GM12878 (cell line): ENCODE results near the gene FKBP9. TPM values are rescaled to one million over a fixed set of nuclear protein-coding genes. Genes with fewer than 3 reads are reported as not detected.

Experiments used
- ATAC-seq: fragments of 200-7000 bp; cut with Tn5 transposase; 3 replicates; pipeline ENCODE4 v1.9.1; 2020; ENCODE audit warnings: mild to moderate bottlenecking, moderate library complexity
- BruUV-seq: library from RNA; stranded (reverse); fragments of 400-500 nt; replicated peaks from 2 replicates; lab custom pipeline; 2021; lab: Mats Ljungman, UMichigan
- CTCF ChIA-PET: fragments of 300-600 bp; sonication (Branson Sonifier 250); formaldehyde crosslinking; extraction: SDS; loops from one replicate; lab custom pipeline; 2021; ENCODE audit warnings: inconsistent platforms; lab: Yijun Ruan, JAX
- POLR2A ChIA-PET: fragments of 350-600 bp; formaldehyde crosslinking; extraction: SDS; loops from one replicate; lab custom pipeline; 2021; ENCODE audit warnings: inconsistent platforms; lab: Charles Lee
- RAD21 ChIA-PET: fragments of 300-600 bp; sonication (Branson Sonifier 250); formaldehyde crosslinking; loops from one replicate; lab custom pipeline; 2023; ENCODE audit warnings: antibody characterized with exemption; ENCODE audit not compliant: unreplicated experiment; lab: Charles Lee
- SMC1A ChIA-PET: fragments of 300-600 bp; sonication (Branson Sonifier 250); formaldehyde crosslinking; loops from one replicate; lab custom pipeline; 2023; ENCODE audit not compliant: unreplicated experiment, uncharacterized antibody; lab: Charles Lee
- DNase-seq: peaks from one replicate; pipeline ENCODE4 v3.0.0-alpha.2; 2011; ENCODE audit warnings: low read depth, low spot score
- FAIRE-seq: peaks from 3 replicates; lab custom pipeline; 2011; peaks lifted over from hg19 to GRCh38; lab: Jason Lieb, UNC
- H2AFZ ChIP-seq: 2 replicates; pipeline ENCODE4 v1.6.0; 2011; ENCODE audit warnings: low read depth, low read length, control low read depth; ENCODE audit not compliant: control insufficient read depth
- H3K27ac ChIP-seq: 2 replicates; pipeline ENCODE4 v1.5.1; 2011; ENCODE audit warnings: control low read depth; ENCODE audit not compliant: control insufficient read depth, insufficient read depth
- H3K27me3 ChIP-seq, 2 experiments: replicated peaks in 1 of 2; 2 replicates each; pipeline versions ENCODE4 v1.6.0 to v1.6.1; 2011; ENCODE audit warnings: low read length in 1 of 2; ENCODE audit not compliant: control insufficient read depth in 2 of 2, insufficient read depth in 2 of 2
- H3K36me3 ChIP-seq, 2 experiments: 2 replicates each; pipeline ENCODE4 v1.5.1; 2011; ENCODE audit warnings: low read length in 1 of 2; ENCODE audit not compliant: control insufficient read depth in 2 of 2, insufficient read depth in 2 of 2
- H3K4me1 ChIP-seq: 2 replicates; pipeline ENCODE4 v1.6.1; 2011; ENCODE audit warnings: mild to moderate bottlenecking, low read length, moderate library complexity, mixed read lengths; ENCODE audit not compliant: control insufficient read depth, insufficient read depth
- H3K4me2 ChIP-seq: 2 replicates; pipeline ENCODE4 v1.6.0; 2011; ENCODE audit warnings: control low read depth; ENCODE audit not compliant: control insufficient read depth, insufficient read depth
- H3K4me3 ChIP-seq: fragments of 200-600 bp; sonication (generic); 2 replicates; pipeline ENCODE4 v1.5.1; 2016
- H3K79me2 ChIP-seq: 2 replicates; pipeline ENCODE4 v1.6.0; 2011; ENCODE audit warnings: low read length; ENCODE audit not compliant: control insufficient read depth, insufficient read depth
- H3K9ac ChIP-seq: 2 replicates; pipeline ENCODE4 v1.8.0; 2011; ENCODE audit warnings: low read length, control low read depth, mixed read lengths; ENCODE audit not compliant: control insufficient read depth, insufficient read depth
- H3K9me3 ChIP-seq: replicated peaks from 3 replicates; pipeline ENCODE4 v1.5.1; 2011; ENCODE audit warnings: mild to moderate bottlenecking, low read length; ENCODE audit not compliant: control insufficient read depth, insufficient read depth
- H4K20me1 ChIP-seq: 2 replicates; pipeline ENCODE4 v1.6.0; 2011; ENCODE audit not compliant: control insufficient read depth, insufficient read depth
- CBFB ChIP-seq: IDR thresholded peaks from 2 replicates; pipeline ENCODE4 v1.6.1; 2016; ENCODE audit warnings: antibody characterized with exemption, low read depth
- DPF2 ChIP-seq: fragments of 450-650 bp; IDR thresholded peaks from 2 replicates; pipeline ENCODE4 v1.6.1; 2017; ENCODE audit warnings: mild to moderate bottlenecking
- KDM1A ChIP-seq: fragments of 200-600 bp; sonication (generic); IDR thresholded peaks from 2 replicates; pipeline ENCODE4 v1.6.1; 2016; ENCODE audit warnings: borderline replicate concordance
- KLF5 ChIP-seq: fragments of 450-650 bp; IDR thresholded peaks from 2 replicates; pipeline ENCODE4 v1.6.1; 2014; ENCODE audit warnings: mild to moderate bottlenecking; ENCODE audit not compliant: partially characterized antibody
- NR2C1 ChIP-seq: fragments of 450-650 bp; IDR thresholded peaks from 2 replicates; pipeline ENCODE4 v1.6.1; 2017; ENCODE audit warnings: antibody characterized with exemption, mild to moderate bottlenecking, moderate library complexity
- NR2C2 ChIP-seq: IDR thresholded peaks from 2 replicates; pipeline ENCODE4 v1.6.1; 2011; ENCODE audit warnings: borderline replicate concordance, low read depth; ENCODE audit not compliant: control insufficient read depth, insufficient read length
- PAX8 ChIP-seq: fragments of 450-650 bp; IDR thresholded peaks from 2 replicates; pipeline ENCODE4 v1.6.1; 2017; ENCODE audit warnings: mild to moderate bottlenecking, moderate library complexity
- POLR2A ChIP-seq: IDR thresholded peaks from 2 replicates; pipeline ENCODE4 v1.6.1; 2011; ENCODE audit warnings: low read depth, mild to moderate bottlenecking, low read length
- RUNX3 ChIP-seq: IDR thresholded peaks from 2 replicates; pipeline ENCODE4 v1.6.1; 2012; ENCODE audit warnings: low read length, inconsistent platforms
- ZBED1 ChIP-seq: IDR thresholded peaks from 2 replicates; pipeline ENCODE4 v1.6.1; 2016; ENCODE audit warnings: borderline replicate concordance
- WGBS: methylation state at CpG from one replicate; pipeline ENCODE4 v1.1.6; 2016; ENCODE audit warnings: low lambda C conversion rate; ENCODE audit not compliant: insufficient replicate concordance, insufficient coverage; ENCODE audit errors: missing lambda C conversion rate; 5-methylcytosine and 5-hydroxymethylcytosine counted together
- in situ Hi-C: fragments of 300-500 bp; cut with MboI; formaldehyde crosslinking; loops from 9 replicates; pipeline ENCODE4 v1.14.3; 2018; ENCODE audit warnings: mixed read lengths
- intact Hi-C: fragments of 100-400 bp; cut with micrococcal nuclease; formaldehyde crosslinking; loops from one replicate; pipeline ENCODE4 v1.14.2; 2022; ENCODE audit not compliant: unreplicated experiment
- polyA plus RNA-seq, 11 experiments: library from polyadenylated mRNA; depleted of rRNA in 4 of 11; unstranded in 6 of 11; stranded (reverse) in 5 of 11; fragments of >200 nt; fragmentation: Nextera tagmentation in 4 of 11; fragmentation: Illumina TruSeq in 1 of 11; extraction: Ambion mirVana in 4 of 11; extraction: Trizol in 1 of 11; gene quantifications; 1 replicate in 1 of 11; 2 replicates in 10 of 11; pipeline versions ENCODE4 v1.2.1 to v1.2.3, GENCODE V29; 2011 to 2016; ENCODE audit warnings: inconsistent platforms in 2 of 11, missing spikeins in 2 of 11, low read depth in 1 of 11
- total RNA-seq, 4 experiments: library from RNA; depleted of rRNA in 3 of 4; stranded (reverse); fragments of >200 nt in 3 of 4; fragmentation: Illumina TruSeq in 1 of 4; extraction: Trizol in 1 of 4; gene quantifications; 2 replicates each; pipeline versions ENCODE4 v1.2.1 to v1.2.3, GENCODE V29; 2013 to 2021
- TF ChIP-seq, protein P1 (sequence below): fragments of 150-350 bp; IDR thresholded peaks from 2 replicates; pipeline ENCODE4 v1.6.1; 2016; ENCODE audit warnings: low read depth, low read length
- TF ChIP-seq, protein P2 (sequence below): fragments of 450-650 bp; IDR thresholded peaks from 2 replicates; pipeline ENCODE4 v1.6.1; 2017; ENCODE audit warnings: antibody characterized with exemption, mild to moderate bottlenecking, moderate library complexity

Gene FKBP9
- total and polyA plus RNA-seq, 10 of the 15 experiments (the other 5 are each of a cell fraction or from before 2014, with no cell fraction given), result 0.04 to 6.6 (median 2.6) TPM

DNA sequence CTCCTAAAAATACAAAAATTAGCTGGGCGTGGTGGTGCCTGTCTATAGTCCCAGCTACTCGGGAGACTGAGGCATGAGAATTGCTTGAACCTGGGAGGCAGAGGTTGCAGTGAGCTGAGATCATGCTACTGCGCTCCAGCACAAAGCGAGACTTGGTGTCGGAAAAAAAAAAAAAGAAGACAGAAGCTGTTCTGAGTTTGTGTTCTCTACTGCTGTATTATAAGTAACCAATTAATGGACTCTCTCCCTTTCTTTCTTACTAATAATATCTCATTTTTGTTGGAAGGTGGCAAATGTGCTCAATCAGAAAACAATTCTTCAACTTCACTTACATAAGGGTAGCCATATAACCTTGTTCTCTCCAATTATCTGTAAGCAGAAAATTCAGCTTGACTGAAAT lies 97.9 kb downstream of the FKBP9 start:
- no peak for TF ChIP-seq KLF5
- TF ChIP-seq, protein P1, sequence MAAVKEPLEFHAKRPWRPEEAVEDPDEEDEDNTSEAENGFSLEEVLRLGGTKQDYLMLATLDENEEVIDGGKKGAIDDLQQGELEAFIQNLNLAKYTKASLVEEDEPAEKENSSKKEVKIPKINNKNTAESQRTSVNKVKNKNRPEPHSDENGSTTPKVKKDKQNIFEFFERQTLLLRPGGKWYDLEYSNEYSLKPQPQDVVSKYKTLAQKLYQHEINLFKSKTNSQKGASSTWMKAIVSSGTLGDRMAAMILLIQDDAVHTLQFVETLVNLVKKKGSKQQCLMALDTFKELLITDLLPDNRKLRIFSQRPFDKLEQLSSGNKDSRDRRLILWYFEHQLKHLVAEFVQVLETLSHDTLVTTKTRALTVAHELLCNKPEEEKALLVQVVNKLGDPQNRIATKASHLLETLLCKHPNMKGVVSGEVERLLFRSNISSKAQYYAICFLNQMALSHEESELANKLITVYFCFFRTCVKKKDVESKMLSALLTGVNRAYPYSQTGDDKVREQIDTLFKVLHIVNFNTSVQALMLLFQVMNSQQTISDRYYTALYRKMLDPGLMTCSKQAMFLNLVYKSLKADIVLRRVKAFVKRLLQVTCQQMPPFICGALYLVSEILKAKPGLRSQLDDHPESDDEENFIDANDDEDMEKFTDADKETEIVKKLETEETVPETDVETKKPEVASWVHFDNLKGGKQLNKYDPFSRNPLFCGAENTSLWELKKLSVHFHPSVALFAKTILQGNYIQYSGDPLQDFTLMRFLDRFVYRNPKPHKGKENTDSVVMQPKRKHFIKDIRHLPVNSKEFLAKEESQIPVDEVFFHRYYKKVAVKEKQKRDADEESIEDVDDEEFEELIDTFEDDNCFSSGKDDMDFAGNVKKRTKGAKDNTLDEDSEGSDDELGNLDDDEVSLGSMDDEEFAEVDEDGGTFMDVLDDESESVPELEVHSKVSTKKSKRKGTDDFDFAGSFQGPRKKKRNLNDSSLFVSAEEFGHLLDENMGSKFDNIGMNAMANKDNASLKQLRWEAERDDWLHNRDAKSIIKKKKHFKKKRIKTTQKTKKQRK, result no peak
- TF ChIP-seq, protein P2, sequence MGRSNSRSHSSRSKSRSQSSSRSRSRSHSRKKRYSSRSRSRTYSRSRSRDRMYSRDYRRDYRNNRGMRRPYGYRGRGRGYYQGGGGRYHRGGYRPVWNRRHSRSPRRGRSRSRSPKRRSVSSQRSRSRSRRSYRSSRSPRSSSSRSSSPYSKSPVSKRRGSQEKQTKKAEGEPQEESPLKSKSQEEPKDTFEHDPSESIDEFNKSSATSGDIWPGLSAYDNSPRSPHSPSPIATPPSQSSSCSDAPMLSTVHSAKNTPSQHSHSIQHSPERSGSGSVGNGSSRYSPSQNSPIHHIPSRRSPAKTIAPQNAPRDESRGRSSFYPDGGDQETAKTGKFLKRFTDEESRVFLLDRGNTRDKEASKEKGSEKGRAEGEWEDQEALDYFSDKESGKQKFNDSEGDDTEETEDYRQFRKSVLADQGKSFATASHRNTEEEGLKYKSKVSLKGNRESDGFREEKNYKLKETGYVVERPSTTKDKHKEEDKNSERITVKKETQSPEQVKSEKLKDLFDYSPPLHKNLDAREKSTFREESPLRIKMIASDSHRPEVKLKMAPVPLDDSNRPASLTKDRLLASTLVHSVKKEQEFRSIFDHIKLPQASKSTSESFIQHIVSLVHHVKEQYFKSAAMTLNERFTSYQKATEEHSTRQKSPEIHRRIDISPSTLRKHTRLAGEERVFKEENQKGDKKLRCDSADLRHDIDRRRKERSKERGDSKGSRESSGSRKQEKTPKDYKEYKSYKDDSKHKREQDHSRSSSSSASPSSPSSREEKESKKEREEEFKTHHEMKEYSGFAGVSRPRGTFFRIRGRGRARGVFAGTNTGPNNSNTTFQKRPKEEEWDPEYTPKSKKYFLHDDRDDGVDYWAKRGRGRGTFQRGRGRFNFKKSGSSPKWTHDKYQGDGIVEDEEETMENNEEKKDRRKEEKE, result no peak
- no peak for TF ChIP-seq KDM1A
- TF ChIP-seq CBFB, result no peak
- TF ChIP-seq RUNX3, result no peak
- no peak for TF ChIP-seq POLR2A
- TF ChIP-seq DPF2, result no peak
- TF ChIP-seq NR2C2, result no peak
- no peak for TF ChIP-seq PAX8
- TF ChIP-seq ZBED1, result no peak
- TF ChIP-seq NR2C1, result no peak
- TF ChIP-seq, all 136 proteins: peak for 0
- Histone ChIP-seq H2AFZ (no peak overlapping the region), H3K36me3 (no peaks in the 10 kb centered on the region), H3K79me2 (peaks cover 90% of the 10 kb centered on the region), H3K9me3 (no peaks in the 10 kb centered on the region), H3K4me3 (no peak overlapping the region), H4K20me1 (no peaks in the 10 kb centered on the region), H3K4me2 (no peak overlapping the region), H3K27ac (no peak overlapping the region), H3K27me3 (no peaks in the 10 kb centered on the region), H3K4me1 (peaks cover 21% of the 10 kb centered on the region), H3K9ac (no peak overlapping the region)
- ChIA-PET RAD21 (interaction anchor here (1.2 to 2.5 kb wide), 2 partner anchors 8 to 53 kb away, joined by 3 to 9 read pairs; no protein-coding TSS in a partner anchor), POLR2A (interaction anchor here (0.7 to 1.6 kb wide), 2 partner anchors 14 to 53 kb away, joined by 4 to 5 read pairs; no protein-coding TSS in a partner anchor), SMC1A (interaction anchor here (0.9 to 3.9 kb wide), 6 partner anchors 10 to 209 kb away, joined by 4 to 19 read pairs (median 6); partner anchors contain the start of gene RP9), CTCF (interaction anchor here (1.3 to 4.6 kb wide), 3 partner anchors 15 to 209 kb away, joined by 5 to 31 read pairs (median 8); no protein-coding TSS in a partner anchor)
- 95% methylated on average over 4 of the region's 5 CpGs for WGBS
- no TSS peak for BruUV-seq
- no peak for ATAC-seq
- in situ Hi-C loops, result loop anchor here (10.0 kb wide), 1 partner anchor 360 kb away; no protein-coding TSS in a partner anchor
- FAIRE-seq, result no peak
- intact Hi-C loops, result no loop called here
- no peak for DNase-seq
